Kidney capillary endothelial cell (primary cell): ENCODE data around the gene CTRL.

Experiments
- DNase-seq: peaks from one replicate; pipeline ENCODE4 v3.0.0-alpha.2; 2018; ENCODE audit warnings: low spot score

The CTRL gene

DNA sequence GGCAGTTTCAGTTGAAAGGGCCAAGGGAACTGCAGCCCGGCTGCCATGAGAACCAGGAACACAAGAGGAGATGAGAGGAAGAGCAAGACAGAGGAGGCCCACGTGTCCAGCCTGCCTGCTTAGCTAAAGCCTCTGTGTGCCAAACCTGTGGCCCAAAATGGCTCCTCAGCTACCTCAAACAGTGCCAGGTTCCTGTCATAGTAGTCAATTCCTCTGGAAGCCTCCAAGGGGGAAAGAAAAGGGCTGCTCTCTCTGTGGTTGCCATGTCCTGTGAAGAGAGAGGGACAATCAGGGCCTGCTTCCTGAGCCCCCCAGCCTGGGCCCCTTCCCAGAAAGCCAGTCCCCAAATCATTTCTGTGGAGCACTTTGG lies 31.6 kb upstream of the CTRL start:
- DNase-seq: no peak

DNA sequence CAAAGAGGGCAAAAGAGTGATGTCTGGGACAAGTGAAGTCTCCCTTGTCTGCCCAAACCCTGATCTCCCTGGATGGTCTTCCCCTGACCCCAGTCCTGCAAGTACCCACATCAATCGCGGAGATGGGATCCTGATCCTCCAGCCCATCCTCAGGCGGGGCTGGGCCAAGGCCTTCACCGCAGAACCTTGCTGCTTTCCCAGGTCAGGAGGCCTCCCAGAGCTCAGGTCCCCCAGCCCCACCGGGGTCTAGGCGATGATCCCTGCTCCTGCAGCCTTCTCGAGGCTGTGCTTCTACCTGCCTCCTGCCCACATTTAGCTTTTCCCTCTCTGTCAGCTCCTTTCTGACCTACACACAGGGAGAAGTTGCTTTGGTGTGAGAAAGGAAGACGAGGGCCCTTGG lies 30.5 kb upstream of the CTRL start:
- no peak for DNase-seq

DNA sequence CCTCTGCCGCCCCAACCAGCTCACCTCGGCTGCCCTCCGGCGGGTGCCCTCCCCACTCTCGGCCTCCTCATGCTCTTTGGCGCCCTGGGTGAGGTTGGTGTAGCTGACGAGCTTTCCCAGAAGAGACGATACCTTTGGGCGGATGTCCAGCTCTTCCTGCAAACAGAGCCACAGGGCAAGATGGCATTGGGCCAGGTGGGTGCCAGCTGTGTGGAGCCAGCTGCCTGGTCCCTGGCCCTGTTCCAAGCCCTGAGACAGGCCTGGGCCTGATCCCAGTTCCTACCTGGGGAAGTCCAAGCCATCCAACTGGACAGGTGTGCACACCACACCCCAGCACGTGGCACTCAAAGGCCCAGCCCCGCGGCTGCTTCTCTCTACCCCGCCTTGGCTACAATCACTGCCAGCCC lies 29.9 kb upstream of the CTRL start:
- no peak for DNase-seq

DNA sequence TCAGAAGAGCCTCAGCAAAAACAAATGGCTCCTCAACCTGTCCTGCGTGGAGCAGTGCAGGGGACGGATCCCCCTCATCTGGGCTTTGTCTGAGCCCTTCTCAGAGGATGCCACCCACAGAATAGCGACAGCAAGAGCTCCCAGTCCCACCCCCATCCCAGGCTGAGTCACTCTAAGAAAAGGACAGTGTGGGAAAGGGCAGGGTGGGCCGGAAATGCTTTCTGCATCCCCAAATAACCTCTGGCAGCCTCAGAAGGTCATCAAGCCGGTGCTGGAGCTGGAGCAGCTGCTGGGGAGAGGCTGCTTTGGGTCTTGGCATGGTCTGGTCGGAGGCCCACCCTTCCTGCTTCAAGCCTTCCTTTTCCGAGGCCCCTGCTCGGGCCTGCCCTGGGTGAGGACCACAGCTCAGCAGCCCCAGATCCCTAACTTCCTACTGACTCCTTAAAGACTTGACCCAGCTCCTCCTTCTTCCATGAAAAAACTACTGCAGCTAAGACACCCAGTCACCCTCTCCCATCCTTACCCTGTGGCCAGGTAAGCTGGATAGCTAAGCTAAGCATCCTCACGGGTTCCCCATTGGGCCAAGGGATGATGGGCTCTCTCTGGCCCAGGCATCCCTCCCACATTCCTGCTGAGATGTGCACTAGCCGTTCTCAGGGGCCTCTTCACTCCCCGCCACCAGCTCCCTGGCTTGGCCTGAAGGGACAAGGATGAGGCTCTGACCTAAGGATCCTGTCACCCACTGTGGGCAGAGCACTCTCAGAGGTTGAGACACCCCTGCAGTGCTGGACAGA lies 28.1 kb upstream of the CTRL start:
- no peak for DNase-seq

DNA sequence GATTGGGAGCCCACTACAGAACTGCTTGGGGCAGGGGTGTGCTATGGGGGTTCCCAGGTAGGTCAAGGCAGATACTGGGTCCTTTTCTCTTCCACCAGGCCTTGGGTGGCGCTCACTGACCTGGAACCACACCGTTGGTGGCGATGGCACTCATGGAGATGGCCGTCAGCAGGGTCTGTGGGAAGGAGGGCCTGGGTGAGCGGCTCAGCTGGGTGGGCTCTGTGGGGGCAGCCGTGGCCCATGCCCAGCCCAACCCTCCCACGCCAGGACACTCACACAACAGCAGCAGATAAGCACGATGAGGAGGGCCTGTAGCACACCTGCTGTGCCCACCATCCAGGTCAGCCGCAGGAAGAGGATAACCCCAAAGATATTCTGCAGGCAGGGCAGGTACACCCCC lies 26.0 kb upstream of the CTRL start:
- no peak for DNase-seq

DNA sequence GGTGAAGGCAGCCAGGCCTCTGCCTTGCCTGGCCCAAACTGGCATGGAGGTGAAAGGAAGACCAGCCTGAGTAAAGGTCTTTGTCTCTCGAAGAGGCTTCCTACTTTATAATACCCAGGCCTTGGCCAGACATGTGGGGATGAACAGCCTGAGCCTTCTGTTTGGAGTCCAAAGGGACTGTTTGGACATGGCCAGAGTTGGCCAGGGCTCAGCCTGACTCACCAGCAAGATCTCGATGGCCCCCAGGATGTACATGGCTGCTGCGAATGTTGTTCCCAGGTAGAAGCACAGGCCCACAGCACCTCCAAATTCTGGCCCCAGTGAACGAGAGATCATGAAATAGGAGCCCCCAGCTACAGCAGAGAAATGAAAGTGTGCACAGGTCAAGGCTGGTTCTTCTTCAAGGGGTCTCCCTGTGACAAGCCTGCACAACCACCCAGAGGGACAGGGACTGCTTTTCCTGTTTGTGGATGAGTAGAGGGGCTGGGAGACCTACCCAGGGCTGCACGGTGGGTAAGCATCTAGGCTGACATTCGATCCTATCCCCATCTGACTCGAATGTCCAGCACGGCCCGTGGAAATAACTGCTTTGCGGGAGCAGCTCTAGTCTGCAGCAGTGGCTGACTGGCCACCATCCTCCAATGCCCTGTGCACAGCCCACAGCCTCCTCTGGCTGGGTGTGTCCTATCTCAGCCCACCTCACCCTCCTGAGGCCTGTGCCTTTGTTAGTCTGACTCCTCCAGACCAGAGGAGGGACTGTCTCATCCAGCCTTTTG lies 22.9 kb upstream of the CTRL start:
- DNase-seq: no peak

DNA sequence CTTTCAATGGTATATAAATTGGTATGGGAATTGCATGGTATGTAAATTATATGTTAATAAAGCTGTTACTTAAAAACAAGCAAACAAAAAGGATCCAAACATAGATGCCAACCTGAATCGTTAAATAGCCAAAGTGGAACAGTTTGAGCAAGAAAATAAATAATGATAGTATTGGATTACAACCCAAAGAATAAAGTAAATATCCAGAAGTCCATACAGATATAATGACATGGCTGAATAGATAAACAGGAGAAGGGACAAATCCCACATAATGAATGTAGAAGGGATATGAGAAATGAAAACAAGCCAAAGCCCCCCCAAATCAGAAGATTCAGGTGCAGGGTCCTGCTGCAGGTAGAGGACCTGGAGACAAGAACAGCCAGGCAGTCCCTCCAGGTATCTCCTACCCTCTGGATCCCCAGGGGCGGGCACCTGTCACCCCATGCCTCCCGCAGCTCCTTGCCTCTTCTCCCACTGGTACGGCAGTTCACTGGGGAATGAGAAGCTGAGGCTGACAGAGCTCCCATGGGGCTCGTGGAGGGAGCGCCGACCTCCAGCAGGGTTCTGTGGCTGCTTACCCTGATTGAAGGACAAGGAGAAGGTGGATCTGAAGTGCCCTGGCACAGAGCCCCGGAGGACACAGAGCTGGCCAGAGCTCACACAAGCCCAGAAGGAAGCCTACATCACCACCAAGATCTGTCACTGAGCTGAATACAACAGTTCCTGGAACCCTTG lies 22.1 kb upstream of the CTRL start:
- no peak for DNase-seq

DNA sequence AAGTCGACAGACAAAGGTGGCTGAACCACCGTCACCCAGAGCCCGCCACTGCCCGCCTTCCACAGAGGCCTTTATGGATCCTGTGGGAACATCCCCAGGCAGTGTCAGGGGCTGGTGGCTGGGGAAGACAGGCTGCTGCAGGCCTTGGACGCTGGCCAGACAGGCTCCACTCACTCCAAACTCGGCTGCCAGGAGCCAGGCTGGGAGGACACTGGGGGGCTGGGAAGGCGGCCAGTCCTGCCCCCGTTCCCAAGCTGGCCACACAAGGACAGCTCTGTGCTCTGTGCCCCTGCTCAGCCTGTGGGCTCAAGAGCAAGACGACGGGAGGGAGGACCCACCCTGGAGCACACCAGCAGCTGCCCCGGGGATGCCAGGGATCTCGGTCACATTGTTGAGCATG lies 19.8 kb upstream of the CTRL start:
- no peak for DNase-seq

DNA sequence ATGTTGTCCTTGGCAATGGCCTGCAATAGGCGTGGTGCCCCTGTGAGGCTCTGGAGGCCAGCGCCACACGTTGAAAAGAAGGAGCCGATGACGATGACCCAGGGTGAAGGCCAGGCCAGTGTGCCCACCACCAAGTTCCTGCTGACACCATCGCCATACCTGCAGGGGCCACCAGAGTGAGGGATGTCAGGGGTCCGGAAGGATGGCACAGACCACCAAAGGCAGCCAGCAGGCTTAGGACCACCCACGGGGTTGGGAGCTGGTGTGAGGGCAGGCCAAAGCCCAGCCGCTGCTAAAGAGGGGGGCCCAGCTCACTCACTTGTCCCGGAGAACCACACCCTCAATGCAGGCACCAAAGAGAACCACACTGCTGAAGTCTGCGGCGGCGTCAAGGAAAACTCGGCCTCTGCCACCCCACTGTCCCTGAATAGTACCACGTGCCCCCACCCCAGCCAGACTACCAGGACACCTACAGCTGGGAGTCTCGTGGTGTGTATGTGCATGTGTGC lies 18.7 kb upstream of the CTRL start:
- DNase-seq: no peak

DNA sequence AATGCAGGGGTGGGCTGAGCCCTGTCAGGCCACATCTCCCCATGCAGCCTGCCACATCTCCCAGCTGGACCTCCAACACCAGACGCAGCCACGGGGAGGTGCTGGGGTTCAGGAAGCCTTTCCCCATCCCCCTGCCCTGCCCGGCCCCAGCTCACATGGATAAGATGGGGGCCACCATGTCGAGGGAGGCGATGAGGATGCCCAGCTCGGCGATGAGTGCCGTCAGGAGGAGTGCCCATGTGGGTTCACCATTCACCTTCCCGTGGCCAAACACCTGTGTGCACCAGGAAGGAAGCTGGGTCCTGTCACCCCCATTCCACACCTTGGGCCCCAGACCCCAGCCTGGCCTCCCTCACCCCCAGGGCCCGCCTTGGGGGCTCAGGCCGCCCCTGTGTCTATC lies 18.0 kb upstream of the CTRL start:
- no peak for DNase-seq

DNA sequence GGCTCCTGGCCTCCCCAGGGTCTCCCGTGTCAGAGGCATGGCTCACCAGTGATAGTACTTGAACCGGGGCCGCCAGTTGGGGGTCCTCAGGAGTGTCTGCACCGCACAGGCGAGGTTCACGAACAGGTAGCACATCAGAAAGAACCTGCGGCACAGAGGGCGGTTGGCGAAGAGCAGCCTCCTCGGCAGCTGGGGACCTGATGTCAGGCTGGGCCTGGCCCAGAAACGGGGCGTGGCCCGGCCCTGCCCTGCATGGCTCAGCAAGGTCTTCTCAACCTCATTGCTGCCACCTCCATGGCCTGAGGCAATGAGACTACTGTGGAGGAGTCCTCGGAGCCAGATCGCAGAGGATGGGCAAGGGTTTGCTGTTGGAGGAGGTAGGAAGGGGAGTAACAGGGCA lies 16.4 kb upstream of the CTRL start:
- DNase-seq: no peak

DNA sequence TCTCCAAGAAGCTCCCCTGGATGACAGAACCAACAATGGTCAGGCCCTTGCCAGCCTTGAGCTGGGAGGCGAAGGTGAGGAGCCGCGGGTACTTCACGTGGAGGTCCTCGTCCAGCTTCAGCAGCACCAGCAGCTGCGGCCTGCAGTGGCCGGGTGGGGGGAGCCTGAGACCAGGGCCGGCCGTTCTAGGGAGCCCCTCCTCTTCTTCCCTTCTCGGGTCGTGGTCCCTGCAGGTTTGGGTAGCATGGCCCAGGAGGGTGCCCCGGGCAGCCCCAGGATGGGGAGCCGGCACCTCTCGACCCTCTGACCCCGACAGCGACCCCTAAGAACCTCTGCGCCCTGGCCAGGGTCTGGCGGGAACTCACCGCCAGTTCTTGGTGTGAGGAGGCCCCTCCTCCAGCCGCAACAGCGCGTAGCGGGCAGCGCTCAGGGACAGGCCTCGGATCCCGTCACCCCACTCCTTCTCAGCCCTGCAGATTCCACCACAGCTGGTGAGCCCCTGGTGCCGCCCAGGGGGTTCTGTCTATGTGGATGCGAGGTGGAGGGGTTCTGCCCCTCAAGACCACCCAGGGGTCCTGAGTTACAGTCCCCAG lies 15.4 kb upstream of the CTRL start:
- no peak for DNase-seq

DNA sequence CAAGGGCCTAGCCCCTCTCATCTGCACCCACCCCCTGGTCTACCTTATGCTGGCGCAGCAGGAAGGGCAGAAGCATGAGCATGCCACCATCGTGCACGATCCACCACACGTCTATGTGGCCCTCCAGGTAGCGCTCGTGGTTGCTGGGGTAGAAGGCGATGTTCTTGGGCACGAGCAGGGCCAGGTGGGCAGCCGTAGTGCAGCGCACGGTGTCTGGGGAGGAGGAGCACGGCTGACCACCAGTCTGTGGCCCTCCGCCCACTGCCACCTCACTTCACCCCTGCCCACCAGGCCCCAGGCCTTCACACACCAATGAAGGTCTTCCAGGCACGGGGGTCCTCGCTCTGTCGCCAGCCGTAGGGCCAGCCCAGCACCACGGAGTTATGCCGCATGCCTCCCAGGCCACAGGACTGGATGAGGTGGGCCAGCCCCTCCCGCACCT lies 14.5 kb upstream of the CTRL start:
- DNase-seq: no peak

DNA sequence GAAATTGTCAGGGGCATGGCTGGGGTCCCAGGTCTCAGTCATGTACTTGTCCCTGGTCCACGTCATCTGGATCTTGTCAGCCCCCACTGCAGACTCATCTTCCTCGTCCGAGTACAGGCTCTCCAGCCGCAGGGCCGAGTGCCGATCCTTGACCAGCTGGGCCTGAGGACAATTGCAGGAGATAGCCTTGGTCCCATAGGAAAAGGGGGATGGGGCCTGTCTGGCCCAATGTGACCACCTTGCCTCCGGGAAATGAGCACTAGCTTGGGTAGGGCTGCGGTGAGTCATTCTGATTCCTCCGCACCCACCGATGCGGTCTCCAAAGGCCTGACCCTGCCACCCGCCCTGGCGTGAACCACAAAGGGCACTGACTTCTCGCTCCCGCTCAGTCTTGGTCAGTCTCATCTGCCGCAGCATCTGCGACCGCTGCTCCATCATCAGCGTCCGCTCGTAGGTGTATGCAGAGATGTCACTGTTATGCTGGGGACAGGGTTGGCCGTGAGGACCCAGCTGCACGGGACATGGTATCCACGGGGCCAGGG lies 13.8 kb upstream of the CTRL start:
- no peak for DNase-seq

DNA sequence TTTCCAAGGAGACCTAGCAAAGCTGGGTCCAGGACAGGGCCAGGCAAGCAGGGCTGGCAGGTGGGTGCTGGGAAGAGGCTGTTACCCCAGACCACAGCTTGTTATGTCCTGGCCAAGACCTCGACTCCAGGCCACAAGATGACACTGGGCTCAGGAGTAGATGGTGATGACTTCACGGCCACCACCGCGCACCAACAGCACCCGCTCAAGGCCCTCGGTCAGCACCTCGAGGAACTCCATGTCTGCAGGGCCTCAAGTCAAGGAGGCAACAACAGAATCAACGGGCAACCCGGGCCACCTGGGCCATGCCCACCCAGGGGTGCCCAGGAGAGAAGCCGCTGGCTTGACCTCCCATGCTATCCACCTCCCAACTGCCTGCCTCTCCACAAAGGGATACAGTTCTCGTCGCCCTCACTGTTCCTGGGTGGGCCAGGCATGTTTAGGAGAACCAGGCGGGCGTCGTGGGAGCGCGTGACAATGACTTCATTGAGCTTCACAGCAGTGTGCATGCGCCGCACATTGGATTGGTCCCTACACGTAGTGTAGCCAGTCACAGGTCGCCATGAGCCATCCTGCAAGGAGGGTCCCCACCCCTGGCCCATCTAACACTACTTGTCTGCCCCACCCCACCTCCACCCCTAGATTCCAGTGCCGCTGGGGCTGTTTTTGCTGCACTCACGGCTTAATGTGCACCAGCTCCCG lies 13.2 kb upstream of the CTRL start:
- no peak for DNase-seq

DNA sequence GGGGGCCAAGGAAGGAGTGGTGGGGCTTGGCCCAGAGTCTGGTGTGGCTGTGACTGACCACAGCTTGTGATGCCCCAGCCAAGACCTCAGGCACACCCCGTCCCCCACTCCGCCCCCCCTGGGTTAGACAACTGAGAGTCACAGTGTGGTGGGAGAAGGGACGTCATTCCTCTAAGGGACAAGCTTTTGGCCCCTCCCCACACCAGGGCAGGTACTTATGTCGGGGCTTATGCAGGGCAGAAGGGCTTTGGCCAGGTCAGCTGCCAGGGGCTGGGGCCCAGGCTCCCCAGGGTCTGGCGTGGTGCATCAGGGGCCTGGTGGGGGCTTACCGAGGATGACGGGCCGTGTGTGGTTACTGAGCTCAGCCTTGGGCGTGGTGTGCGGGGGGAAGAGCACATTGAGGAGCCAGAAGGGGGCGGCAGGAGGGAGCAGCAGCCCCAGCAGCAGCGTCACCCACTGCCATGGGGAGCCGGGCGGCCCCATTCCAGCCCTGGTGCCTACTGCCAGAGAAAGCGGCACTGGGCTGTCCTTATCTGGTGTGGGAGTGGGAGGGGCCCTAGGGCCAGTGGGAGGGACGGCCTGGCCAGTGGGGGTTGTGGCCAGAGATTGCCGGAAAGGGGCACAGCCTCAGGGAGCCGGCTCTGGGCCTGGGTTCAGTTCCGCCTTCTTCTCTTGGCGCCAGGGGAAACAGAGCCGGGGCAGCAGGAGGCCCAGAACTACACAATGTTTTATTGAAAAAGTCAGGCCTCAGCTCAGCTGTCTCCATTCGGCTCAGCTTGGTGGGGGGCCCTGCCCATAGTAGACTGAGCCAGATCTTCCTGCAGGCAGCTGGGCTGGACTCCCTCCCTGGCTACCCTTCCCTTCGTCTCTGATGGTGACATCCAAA lies 12.2 kb upstream of the CTRL start, which contains the start of gene LCAT:
Gene LCAT, minus strand, starts transcription at position 502 of the 886 bp plus-strand sequence. Its CDS starts 19 bp downstream, at position 483.
- no peak for DNase-seq

DNA sequence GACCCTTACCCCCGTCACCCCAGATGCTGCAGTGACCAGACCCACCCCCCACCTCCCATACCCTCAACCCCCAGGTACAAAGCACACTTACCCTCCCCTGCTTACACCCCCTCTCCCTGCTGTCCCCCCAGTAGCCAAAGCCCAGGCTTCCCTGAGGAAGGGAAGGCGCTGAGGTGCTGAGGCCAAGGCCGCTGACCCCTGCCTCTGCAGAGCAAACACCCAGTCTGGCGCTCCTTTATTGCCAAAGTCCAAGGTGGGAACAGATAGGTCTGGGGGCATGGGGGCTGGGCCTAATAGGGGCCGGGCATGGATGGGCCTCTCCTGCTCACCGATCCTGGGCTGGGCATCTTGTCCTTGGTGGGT lies 11.6 kb upstream of the CTRL start:
- no peak for DNase-seq

DNA sequence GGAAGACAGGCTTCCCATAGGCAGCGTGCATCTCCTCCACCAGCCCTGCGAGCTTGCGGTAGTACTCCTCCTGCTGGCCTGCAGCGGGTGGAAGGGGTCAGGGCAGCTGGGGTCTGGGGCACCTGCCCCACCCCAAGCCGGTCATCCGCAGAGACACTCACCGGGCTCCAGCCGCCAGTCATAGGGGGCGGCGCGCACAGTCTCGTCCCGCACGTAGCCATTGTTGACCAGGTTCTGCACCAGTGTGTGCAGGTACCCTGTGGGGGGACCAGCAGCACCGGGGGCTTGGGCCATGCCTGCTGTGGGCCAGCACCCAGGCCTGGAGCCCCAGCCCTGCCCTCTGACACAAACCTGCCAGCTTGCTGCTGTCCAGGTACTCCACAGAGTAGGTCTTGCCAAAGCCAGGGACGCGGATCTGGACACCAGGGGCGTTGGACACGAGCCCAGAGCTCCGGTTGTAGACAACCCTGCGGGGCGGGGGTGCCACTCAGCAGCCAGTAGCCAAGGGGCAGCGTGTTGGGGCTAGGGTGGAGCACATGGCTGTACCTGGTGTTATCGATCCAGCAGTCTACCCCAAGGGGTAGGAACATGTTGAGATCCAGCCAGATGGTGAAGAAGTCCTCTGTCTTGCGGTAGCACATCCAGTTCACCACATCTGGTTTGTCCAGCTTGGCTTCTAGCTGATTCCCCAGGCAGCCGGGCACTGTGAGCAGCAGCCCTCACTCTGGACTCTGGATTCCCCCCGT lies 11.0 kb upstream of the CTRL start:
- no peak for DNase-seq

DNA sequence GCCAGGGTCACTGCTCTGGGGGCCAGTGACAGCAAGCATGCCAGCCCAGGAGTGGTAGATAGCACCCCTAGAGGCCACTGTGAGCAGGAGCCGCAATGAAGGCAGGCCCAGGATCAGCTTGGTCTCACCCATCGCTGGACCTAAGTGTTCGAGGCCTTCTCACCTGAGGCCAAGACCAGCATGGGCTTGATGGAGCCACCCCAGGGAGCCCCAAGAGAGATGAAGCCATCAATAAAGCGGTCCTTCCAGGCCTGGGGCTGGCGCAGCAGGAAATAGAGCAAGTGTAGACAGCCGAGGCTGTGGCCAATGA lies 10.5 kb upstream of the CTRL start:
- DNase-seq: peak; percentile 36
